PC-9 (cell line): ENCODE data around the gene AGAP1. TPM values are rescaled to one million over a fixed set of nuclear protein-coding genes. Genes with fewer than 3 reads are reported as not detected.

Source experiments
- BruUV-seq: library from RNA; stranded (reverse); fragments of 400-500 nt; replicated peaks from 2 replicates; lab custom pipeline; 2021; lab: Mats Ljungman, UMichigan
- CTCF ChIA-PET: fragments of 300-600 bp; sonication (Branson Sonifier 250); formaldehyde crosslinking; loops from one replicate; lab custom pipeline; 2022; ENCODE audit warnings: antibody characterized with exemption; lab: Charles Lee
- POLR2A ChIA-PET: fragments of 300-600 bp; sonication (Branson Sonifier 250); formaldehyde crosslinking; loops from one replicate; lab custom pipeline; 2022; ENCODE audit warnings: antibody characterized with exemption; ENCODE audit not compliant: unreplicated experiment; lab: Charles Lee
- DNase-seq, 2 experiments: peaks; one replicate each; pipeline versions ENCODE4 v3.0.0 to v3.0.0-alpha.2; 2015 to 2022; ENCODE audit warnings: mixed read lengths in 1 of 2
- H2AFZ ChIP-seq: fragments of 200-600 bp; sonication (generic); 2 replicates; pipeline ENCODE4 v1.8.1; 2017; ENCODE audit warnings: antibody characterized with exemption
- H3F3A ChIP-seq: fragments of 200-600 bp; sonication (generic); 2 replicates; pipeline ENCODE4 v1.8.1; 2017; ENCODE audit warnings: antibody characterized with exemption, mild to moderate bottlenecking, low read depth; ENCODE audit not compliant: insufficient read depth
- H3K27ac ChIP-seq: fragments of 200-600 bp; sonication (generic); 2 replicates; pipeline ENCODE4 v1.6.1; 2016; ENCODE audit warnings: mixed run types
- H3K27me3 ChIP-seq: fragments of 200-600 bp; sonication (generic); 2 replicates; pipeline ENCODE4 v1.6.1; 2016; ENCODE audit warnings: low read depth, mixed run types; ENCODE audit not compliant: insufficient read depth
- H3K36me3 ChIP-seq: fragments of 200-600 bp; sonication (generic); 2 replicates; pipeline ENCODE4 v1.6.1; 2016; ENCODE audit warnings: low read depth, mixed run types
- H3K4me1 ChIP-seq: fragments of 200-600 bp; sonication (generic); replicated peaks from 2 replicates; pipeline ENCODE4 v1.6.1; 2016; ENCODE audit warnings: mixed run types; ENCODE audit not compliant: insufficient read depth
- H3K4me2 ChIP-seq: fragments of 200-600 bp; sonication (generic); 2 replicates; pipeline ENCODE4 v1.6.1; 2017; ENCODE audit warnings: mixed run types
- H3K4me3 ChIP-seq: fragments of 200-600 bp; sonication (generic); 2 replicates; pipeline ENCODE4 v1.6.1; 2016; ENCODE audit warnings: mixed run types
- H3K79me2 ChIP-seq: fragments of 200-600 bp; sonication (generic); 2 replicates; pipeline ENCODE4 v1.6.1; 2017; ENCODE audit warnings: low read depth, mixed run types
- H3K9me2 ChIP-seq: fragments of 200-600 bp; sonication (generic); 2 replicates; pipeline ENCODE4 v1.8.1; 2017; ENCODE audit warnings: mild to moderate bottlenecking; ENCODE audit not compliant: insufficient read depth
- H3K9me3 ChIP-seq: fragments of 200-600 bp; sonication (generic); 2 replicates; pipeline ENCODE4 v1.8.1; 2016; ENCODE audit warnings: low read depth; ENCODE audit not compliant: insufficient read depth
- H4K20me1 ChIP-seq: fragments of 200-600 bp; sonication (generic); 2 replicates; pipeline ENCODE4 v1.8.1; 2017; ENCODE audit not compliant: insufficient read depth
- EZH2 ChIP-seq: fragments of 200-600 bp; sonication (generic); IDR thresholded peaks from 2 replicates; pipeline ENCODE4 v1.8.0; 2017; ENCODE audit warnings: antibody characterized with exemption, low read depth
- intact Hi-C: fragments of 100-400 bp; cut with micrococcal nuclease; formaldehyde crosslinking; loops from one replicate; pipeline ENCODE4 v1.10.0; 2022; ENCODE audit not compliant: unreplicated experiment
- total RNA-seq: library from RNA; stranded (reverse); gene quantifications from 2 replicates; pipeline ENCODE4 v1.2.3, GENCODE V29; 2021
- TF ChIP-seq, protein P1 (sequence below): fragments of 200-600 bp; sonication (generic); conservative IDR thresholded peaks from 2 replicates; pipeline ENCODE4 v1.6.1; 2017; ENCODE audit warnings: mixed run types, antibody characterized with exemption, mild to moderate bottlenecking, moderate library complexity

The AGAP1 gene
- total RNA-seq, 1 experiment from 2014 or later: 91.4 TPM

DNA sequence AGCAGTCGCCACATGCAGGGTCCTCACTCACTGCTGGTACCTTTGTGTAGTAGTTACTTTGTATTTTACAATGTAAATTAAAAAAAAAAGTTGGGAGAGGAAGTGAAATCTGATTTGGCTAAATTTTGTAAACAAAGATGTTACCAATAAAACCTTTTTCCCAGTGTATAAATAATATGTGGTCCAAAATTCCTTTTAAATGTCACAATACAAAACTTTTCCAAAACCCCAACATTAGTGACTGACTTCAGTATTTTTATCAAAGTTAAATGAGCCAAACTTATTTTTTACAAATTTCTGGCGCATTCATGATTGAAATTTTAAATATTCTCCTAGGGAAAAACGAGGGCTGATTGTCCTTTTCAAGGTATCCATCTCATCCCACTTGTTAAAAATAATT, 239.9 kb downstream of the AGAP1 start:
- Histone ChIP-seq H3K9me2 (no peaks in the 10 kb centered on the region), H4K20me1 (no peaks in the 10 kb centered on the region; the same call in 1 of the 2 replicates), H3K79me2 (peaks cover 54% of the 10 kb centered on the region), H3K4me1 (no peaks in the 10 kb centered on the region), H3K27ac (no peak overlapping the region), H3K36me3 (0 out of 2 replicates have a peak, but pooled peaks cover 5% of the 10 kb centered on the region), H2AFZ (no peak overlapping the region), H3K4me2 (no peak overlapping the region), H3K9me3 (no peaks in the 10 kb centered on the region), H3F3A (no peaks in the 10 kb centered on the region), H3K4me3 (no peak overlapping the region), H3K27me3 (no peaks in the 10 kb centered on the region)
- no TSS peak for BruUV-seq
- ChIA-PET POLR2A (interaction anchor here (0.7 kb wide), 1 partner anchor 43 kb away, joined by 3 read pairs; no protein-coding TSS in a partner anchor), CTCF (no interaction called here)
- DNase-seq: no peak
- no peak for TF ChIP-seq EZH2
- TF ChIP-seq, protein P1, sequence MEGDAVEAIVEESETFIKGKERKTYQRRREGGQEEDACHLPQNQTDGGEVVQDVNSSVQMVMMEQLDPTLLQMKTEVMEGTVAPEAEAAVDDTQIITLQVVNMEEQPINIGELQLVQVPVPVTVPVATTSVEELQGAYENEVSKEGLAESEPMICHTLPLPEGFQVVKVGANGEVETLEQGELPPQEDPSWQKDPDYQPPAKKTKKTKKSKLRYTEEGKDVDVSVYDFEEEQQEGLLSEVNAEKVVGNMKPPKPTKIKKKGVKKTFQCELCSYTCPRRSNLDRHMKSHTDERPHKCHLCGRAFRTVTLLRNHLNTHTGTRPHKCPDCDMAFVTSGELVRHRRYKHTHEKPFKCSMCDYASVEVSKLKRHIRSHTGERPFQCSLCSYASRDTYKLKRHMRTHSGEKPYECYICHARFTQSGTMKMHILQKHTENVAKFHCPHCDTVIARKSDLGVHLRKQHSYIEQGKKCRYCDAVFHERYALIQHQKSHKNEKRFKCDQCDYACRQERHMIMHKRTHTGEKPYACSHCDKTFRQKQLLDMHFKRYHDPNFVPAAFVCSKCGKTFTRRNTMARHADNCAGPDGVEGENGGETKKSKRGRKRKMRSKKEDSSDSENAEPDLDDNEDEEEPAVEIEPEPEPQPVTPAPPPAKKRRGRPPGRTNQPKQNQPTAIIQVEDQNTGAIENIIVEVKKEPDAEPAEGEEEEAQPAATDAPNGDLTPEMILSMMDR: no peak
- intact Hi-C loops: no loop called here

DNA sequence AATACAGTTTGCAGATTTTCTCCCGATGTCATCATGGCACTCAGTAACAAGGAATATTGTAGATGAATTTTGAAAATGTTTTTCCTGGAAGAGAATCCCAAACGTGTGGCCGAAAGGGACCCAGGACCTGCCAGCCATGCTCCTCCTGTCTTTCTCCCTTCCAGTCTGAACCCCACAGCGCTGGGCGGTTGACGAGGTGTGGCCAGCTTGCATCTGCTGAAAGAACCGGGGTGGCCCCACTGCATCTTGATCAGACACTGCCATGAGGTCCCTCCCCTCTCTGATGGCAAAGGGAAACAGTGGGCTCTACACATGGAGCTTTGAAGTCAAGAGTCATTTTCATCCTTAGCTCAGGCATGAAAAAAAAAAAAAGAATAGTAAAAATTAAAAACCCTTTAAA, 240.3 kb downstream of the AGAP1 start:
- Histone ChIP-seq H3K9me2 (no peaks in the 10 kb centered on the region), H3F3A (no peaks in the 10 kb centered on the region), H3K4me1 (no peaks in the 10 kb centered on the region), H3K4me2 (no peak overlapping the region), H3K27me3 (no peaks in the 10 kb centered on the region), H3K36me3 (0 out of 2 replicates have a peak, but pooled peaks cover 5% of the 10 kb centered on the region), H3K4me3 (no peak overlapping the region), H3K27ac (no peak overlapping the region), H4K20me1 (peaks cover under 1% of the 10 kb centered on the region; the same call in 1 of the 2 replicates), H2AFZ (no peak overlapping the region), H3K9me3 (no peaks in the 10 kb centered on the region), H3K79me2 (peaks cover 54% of the 10 kb centered on the region)
- intact Hi-C loops: no loop called here
- no TSS peak for BruUV-seq
- ChIA-PET CTCF (no interaction called here), POLR2A (interaction anchor here (0.7 kb wide), 1 partner anchor 44 kb away, joined by 3 read pairs; no protein-coding TSS in a partner anchor)
- TF ChIP-seq EZH2: no peak
- TF ChIP-seq, protein P1: no peak
- no peak for DNase-seq

DNA sequence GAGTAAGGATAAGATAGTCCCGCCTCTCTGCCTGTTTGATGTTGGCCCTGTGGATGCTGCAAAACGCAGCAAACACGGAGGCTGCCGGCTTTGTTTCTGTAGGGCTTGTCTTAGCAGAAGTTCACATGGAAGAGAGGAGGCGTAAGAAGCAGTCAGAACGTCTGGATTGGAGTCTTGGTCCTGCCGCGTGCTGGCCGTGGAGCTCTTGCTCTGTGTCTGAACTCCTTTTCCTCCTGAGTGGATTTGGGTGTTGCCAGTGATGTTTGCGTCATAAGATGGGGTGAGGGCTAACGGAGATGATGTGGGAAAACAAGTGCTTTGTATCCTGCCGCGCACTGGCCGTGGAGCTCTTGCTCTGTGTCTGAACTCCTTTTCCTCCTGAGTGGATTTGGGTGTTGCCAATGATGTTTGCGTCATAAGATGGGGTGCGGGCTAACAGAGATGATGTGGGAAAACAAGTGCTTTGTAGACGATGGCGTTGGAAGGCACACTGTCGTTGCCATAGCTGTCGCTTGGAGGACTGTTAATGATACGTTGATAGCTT, 240.9 kb downstream of the AGAP1 start:
- ChIA-PET CTCF (no interaction called here), POLR2A (interaction anchor here (0.7 kb wide), 2 partner anchors 10 to 44 kb away, joined by 3 to 4 read pairs; no protein-coding TSS in a partner anchor)
- TF ChIP-seq, protein P1: no peak
- no peaks in the 10 kb centered on the region for H3K4me1 ChIP-seq
- H3K36me3 ChIP-seq: 0 out of 2 replicates have a peak, but pooled peaks cover 5% of the 10 kb centered on the region
- no TSS peak for BruUV-seq
- H2AFZ ChIP-seq: no peak overlapping the region
- H3K27me3 ChIP-seq: no peaks in the 10 kb centered on the region
- no peak overlapping the region for H3K4me2 ChIP-seq
- no peaks in the 10 kb centered on the region for H3K9me2 ChIP-seq
- no peak overlapping the region for H3K4me3 ChIP-seq
- no peaks in the 10 kb centered on the region for H3F3A ChIP-seq
- intact Hi-C loops: no loop called here
- peaks cover 59% of the 10 kb centered on the region for H3K79me2 ChIP-seq
- H4K20me1 ChIP-seq: peaks cover 3% of the 10 kb centered on the region; the same call in 1 of the 2 replicates
- no peak overlapping the region for H3K27ac ChIP-seq
- no peak for DNase-seq
- no peaks in the 10 kb centered on the region for H3K9me3 ChIP-seq
